PC-9 (cell line): ENCODE data around the gene OSBPL6. TPM values are rescaled to one million over a fixed set of nuclear protein-coding genes. Genes with fewer than 3 reads are reported as not detected.
A peak's percentile ranks its signal among the peaks of the same experiment; 100 is the strongest.

Source experiments
- BruUV-seq: library from RNA; stranded (reverse); fragments of 400-500 nt; replicated peaks from 2 replicates; lab custom pipeline; 2021; lab: Mats Ljungman, UMichigan
- CTCF ChIA-PET: fragments of 300-600 bp; sonication (Branson Sonifier 250); formaldehyde crosslinking; loops from one replicate; lab custom pipeline; 2022; ENCODE audit warnings: antibody characterized with exemption; lab: Charles Lee
- POLR2A ChIA-PET: fragments of 300-600 bp; sonication (Branson Sonifier 250); formaldehyde crosslinking; loops from one replicate; lab custom pipeline; 2022; ENCODE audit warnings: antibody characterized with exemption; ENCODE audit not compliant: unreplicated experiment; lab: Charles Lee
- DNase-seq, 2 experiments: peaks; one replicate each; pipeline versions ENCODE4 v3.0.0 to v3.0.0-alpha.2; 2015 to 2022; ENCODE audit warnings: mixed read lengths in 1 of 2
- H2AFZ ChIP-seq: fragments of 200-600 bp; sonication (generic); 2 replicates; pipeline ENCODE4 v1.8.1; 2017; ENCODE audit warnings: antibody characterized with exemption
- H3F3A ChIP-seq: fragments of 200-600 bp; sonication (generic); 2 replicates; pipeline ENCODE4 v1.8.1; 2017; ENCODE audit warnings: antibody characterized with exemption, mild to moderate bottlenecking, low read depth; ENCODE audit not compliant: insufficient read depth
- H3K27ac ChIP-seq: fragments of 200-600 bp; sonication (generic); 2 replicates; pipeline ENCODE4 v1.6.1; 2016; ENCODE audit warnings: mixed run types
- H3K27me3 ChIP-seq: fragments of 200-600 bp; sonication (generic); 2 replicates; pipeline ENCODE4 v1.6.1; 2016; ENCODE audit warnings: low read depth, mixed run types; ENCODE audit not compliant: insufficient read depth
- H3K36me3 ChIP-seq: fragments of 200-600 bp; sonication (generic); 2 replicates; pipeline ENCODE4 v1.6.1; 2016; ENCODE audit warnings: low read depth, mixed run types
- H3K4me1 ChIP-seq: fragments of 200-600 bp; sonication (generic); replicated peaks from 2 replicates; pipeline ENCODE4 v1.6.1; 2016; ENCODE audit warnings: mixed run types; ENCODE audit not compliant: insufficient read depth
- H3K4me2 ChIP-seq: fragments of 200-600 bp; sonication (generic); 2 replicates; pipeline ENCODE4 v1.6.1; 2017; ENCODE audit warnings: mixed run types
- H3K4me3 ChIP-seq: fragments of 200-600 bp; sonication (generic); 2 replicates; pipeline ENCODE4 v1.6.1; 2016; ENCODE audit warnings: mixed run types
- H3K79me2 ChIP-seq: fragments of 200-600 bp; sonication (generic); 2 replicates; pipeline ENCODE4 v1.6.1; 2017; ENCODE audit warnings: low read depth, mixed run types
- H3K9me2 ChIP-seq: fragments of 200-600 bp; sonication (generic); 2 replicates; pipeline ENCODE4 v1.8.1; 2017; ENCODE audit warnings: mild to moderate bottlenecking; ENCODE audit not compliant: insufficient read depth
- H3K9me3 ChIP-seq: fragments of 200-600 bp; sonication (generic); 2 replicates; pipeline ENCODE4 v1.8.1; 2016; ENCODE audit warnings: low read depth; ENCODE audit not compliant: insufficient read depth
- H4K20me1 ChIP-seq: fragments of 200-600 bp; sonication (generic); 2 replicates; pipeline ENCODE4 v1.8.1; 2017; ENCODE audit not compliant: insufficient read depth
- EZH2 ChIP-seq: fragments of 200-600 bp; sonication (generic); IDR thresholded peaks from 2 replicates; pipeline ENCODE4 v1.8.0; 2017; ENCODE audit warnings: antibody characterized with exemption, low read depth
- intact Hi-C: fragments of 100-400 bp; cut with micrococcal nuclease; formaldehyde crosslinking; loops from one replicate; pipeline ENCODE4 v1.10.0; 2022; ENCODE audit not compliant: unreplicated experiment
- total RNA-seq: library from RNA; stranded (reverse); gene quantifications from 2 replicates; pipeline ENCODE4 v1.2.3, GENCODE V29; 2021
- TF ChIP-seq, protein P1 (sequence below): fragments of 200-600 bp; sonication (generic); conservative IDR thresholded peaks from 2 replicates; pipeline ENCODE4 v1.6.1; 2017; ENCODE audit warnings: mixed run types, antibody characterized with exemption, mild to moderate bottlenecking, moderate library complexity

OSBPL6 gene
- total RNA-seq, 1 experiment from 2014 or later: 2.6 TPM

DNA sequence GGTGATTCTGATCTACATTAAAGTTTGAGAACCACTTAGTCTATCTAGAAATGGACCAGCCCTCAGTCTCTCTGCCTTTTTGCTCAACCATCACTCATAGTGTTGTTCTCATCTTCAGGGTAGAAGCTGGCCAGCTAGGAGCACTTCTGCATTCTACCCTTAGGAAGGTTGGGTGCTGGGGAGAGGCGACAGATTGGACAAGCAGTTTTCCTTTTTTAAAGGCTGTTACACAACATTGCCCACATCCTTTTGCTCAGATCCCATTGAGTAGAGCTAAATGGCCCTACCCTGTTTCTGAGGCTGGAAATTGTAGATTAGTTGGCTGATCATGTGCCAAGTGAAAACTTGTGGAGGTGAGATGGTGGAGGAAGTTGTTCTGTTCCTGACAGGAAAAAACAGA is 35.6 kb downstream of the OSBPL6 start:
- Histone ChIP-seq H3K79me2 (no peaks in the 10 kb centered on the region), H3K4me3 (no peak overlapping the region), H2AFZ (no peak overlapping the region), H3K36me3 (no peaks in the 10 kb centered on the region), H3K27ac (no peak overlapping the region), H3K4me2 (no peak overlapping the region), H3K27me3 (no peaks in the 10 kb centered on the region), H3K9me3 (no peaks in the 10 kb centered on the region), H4K20me1 (no peaks in the 10 kb centered on the region), H3K4me1 (no peaks in the 10 kb centered on the region), H3F3A (no peaks in the 10 kb centered on the region), H3K9me2 (no peaks in the 10 kb centered on the region)
- DNase-seq: no peak
- ChIA-PET CTCF (no interaction called here), POLR2A (no interaction called here)
- BruUV-seq: no TSS peak
- intact Hi-C loops: no loop called here
- TF ChIP-seq, protein P1, sequence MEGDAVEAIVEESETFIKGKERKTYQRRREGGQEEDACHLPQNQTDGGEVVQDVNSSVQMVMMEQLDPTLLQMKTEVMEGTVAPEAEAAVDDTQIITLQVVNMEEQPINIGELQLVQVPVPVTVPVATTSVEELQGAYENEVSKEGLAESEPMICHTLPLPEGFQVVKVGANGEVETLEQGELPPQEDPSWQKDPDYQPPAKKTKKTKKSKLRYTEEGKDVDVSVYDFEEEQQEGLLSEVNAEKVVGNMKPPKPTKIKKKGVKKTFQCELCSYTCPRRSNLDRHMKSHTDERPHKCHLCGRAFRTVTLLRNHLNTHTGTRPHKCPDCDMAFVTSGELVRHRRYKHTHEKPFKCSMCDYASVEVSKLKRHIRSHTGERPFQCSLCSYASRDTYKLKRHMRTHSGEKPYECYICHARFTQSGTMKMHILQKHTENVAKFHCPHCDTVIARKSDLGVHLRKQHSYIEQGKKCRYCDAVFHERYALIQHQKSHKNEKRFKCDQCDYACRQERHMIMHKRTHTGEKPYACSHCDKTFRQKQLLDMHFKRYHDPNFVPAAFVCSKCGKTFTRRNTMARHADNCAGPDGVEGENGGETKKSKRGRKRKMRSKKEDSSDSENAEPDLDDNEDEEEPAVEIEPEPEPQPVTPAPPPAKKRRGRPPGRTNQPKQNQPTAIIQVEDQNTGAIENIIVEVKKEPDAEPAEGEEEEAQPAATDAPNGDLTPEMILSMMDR: no peak

DNA sequence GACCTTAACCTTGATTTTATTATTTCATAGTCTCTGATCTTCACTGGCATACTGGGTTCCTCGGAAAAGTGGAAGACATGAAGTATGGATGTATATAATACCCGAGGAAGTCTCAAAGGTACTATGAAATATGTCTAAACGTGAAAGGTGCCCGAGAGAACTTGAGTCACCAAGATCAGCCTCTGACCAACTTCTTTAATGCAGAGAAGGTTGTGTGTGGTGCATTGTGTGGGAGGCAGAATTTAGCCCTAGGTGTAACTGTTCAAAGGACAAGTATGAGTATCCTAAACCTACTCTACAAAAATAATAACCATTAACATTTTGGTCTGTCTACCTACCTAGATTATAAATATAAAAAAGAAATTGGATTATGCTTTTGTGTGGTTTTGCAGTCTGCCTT is 36.1 kb downstream of the OSBPL6 start:
- Histone ChIP-seq H3K9me3 (no peaks in the 10 kb centered on the region), H3K9me2 (no peaks in the 10 kb centered on the region), H3K4me2 (no peak overlapping the region), H3K27me3 (no peaks in the 10 kb centered on the region), H3K27ac (no peak overlapping the region), H2AFZ (no peak overlapping the region), H3K4me1 (no peaks in the 10 kb centered on the region), H3K36me3 (no peaks in the 10 kb centered on the region), H3K79me2 (no peaks in the 10 kb centered on the region), H3F3A (no peaks in the 10 kb centered on the region), H4K20me1 (no peaks in the 10 kb centered on the region), H3K4me3 (no peak overlapping the region)
- DNase-seq: no peak
- ChIA-PET POLR2A (no interaction called here), CTCF (no interaction called here)
- TF ChIP-seq, protein P1: no peak
- TF ChIP-seq EZH2: no peak
- intact Hi-C loops: no loop called here
- BruUV-seq: no TSS peak

GRCh38 chr2:178233428-178233827 is 39.1 kb downstream of the OSBPL6 start:
- no TSS peak for BruUV-seq
- no peaks in the 10 kb centered on the region for H3K9me2 ChIP-seq
- no peak overlapping the region for H3K27ac ChIP-seq
- H3K36me3 ChIP-seq: no peaks in the 10 kb centered on the region
- no peaks in the 10 kb centered on the region for H3K79me2 ChIP-seq
- H4K20me1 ChIP-seq: no peaks in the 10 kb centered on the region
- no peak overlapping the region for H3K4me2 ChIP-seq
- CTCF ChIA-PET: no interaction called here
- POLR2A ChIA-PET: no interaction called here
- intact Hi-C loops: no loop called here
- H3F3A ChIP-seq: no peaks in the 10 kb centered on the region
- H3K27me3 ChIP-seq: no peaks in the 10 kb centered on the region
- no peaks in the 10 kb centered on the region for H3K4me1 ChIP-seq
- no peak for DNase-seq
- H3K9me3 ChIP-seq: no peaks in the 10 kb centered on the region
- H2AFZ ChIP-seq: peak overlapping the region; percentile 19; the same call in 1 of the 2 replicates
- no peak overlapping the region for H3K4me3 ChIP-seq
- TF ChIP-seq, protein P1: no peak
- no peak for TF ChIP-seq EZH2
